Peyer's patch (tissue), 4 donors: ENCODE results near the gene NEUROD2. TPM values are rescaled to one million over a fixed set of nuclear protein-coding genes. Genes with fewer than 3 reads are reported as not detected.

Source experiments
- DNase-seq, 3 donors: peaks; one replicate each; pipeline ENCODE4 v3.0.0-alpha.2; 2017 to 2019
- H3K27ac ChIP-seq, 4 donors: fragments of 200-600 bp; sonication (generic); one replicate each; pipeline ENCODE4 v1.5.1; 2016 to 2019
- H3K27me3 ChIP-seq, 2 donors: fragments of 200-600 bp; sonication (generic); one replicate each; pipeline ENCODE4 v1.5.1; 2019
- H3K36me3 ChIP-seq, 3 donors: fragments of 200-600 bp; sonication (generic); one replicate each; pipeline ENCODE4 v1.5.1; 2016 to 2019
- H3K4me1 ChIP-seq, 4 donors: fragments of 200-600 bp; sonication (generic); one replicate each; pipeline ENCODE4 v1.5.1; 2016 to 2019
- H3K4me3 ChIP-seq, 4 donors: fragments of 200-600 bp; sonication (generic); 1 replicate in 3 of 4; 2 replicates in 1 of 4; pipeline ENCODE4 v1.5.1; 2016 to 2019; ENCODE audit warnings: mild to moderate bottlenecking in 1 of 4
- H3K9me3 ChIP-seq, 4 donors: fragments of 200-600 bp; sonication (generic); one replicate each; pipeline ENCODE4 v1.5.1; 2016 to 2019; ENCODE audit warnings: mild to moderate bottlenecking in 1 of 4
- POLR2A ChIP-seq, 2 donors: fragments of 450-650 bp; IDR thresholded peaks; one replicate each; pipeline ENCODE4 v1.5.1; 2017; ENCODE audit warnings: antibody characterized with exemption in 2 of 2, mild to moderate bottlenecking in 2 of 2, moderate library complexity in 2 of 2
- total RNA-seq, 4 donors: library from RNA; depleted of rRNA; stranded (reverse); fragments of >200 nt; gene quantifications; one replicate each; pipeline ENCODE4 v1.1.0, GENCODE V29; 2016
- TF ChIP-seq, protein P1 (sequence below), 6 experiments: fragments of 450-650 bp in 4 of 6; fragments of 200-600 bp in 2 of 6; sonication (generic) in 1 of 6; IDR thresholded peaks; one replicate each; pipeline ENCODE4 v1.5.1; 2017 to 2019; ENCODE audit warnings: antibody characterized with exemption in 6 of 6, mild to moderate bottlenecking in 3 of 6, moderate library complexity in 1 of 6

The NEUROD2 gene
- total RNA-seq, 4 donors from 2014 or later, result not detected

DNA sequence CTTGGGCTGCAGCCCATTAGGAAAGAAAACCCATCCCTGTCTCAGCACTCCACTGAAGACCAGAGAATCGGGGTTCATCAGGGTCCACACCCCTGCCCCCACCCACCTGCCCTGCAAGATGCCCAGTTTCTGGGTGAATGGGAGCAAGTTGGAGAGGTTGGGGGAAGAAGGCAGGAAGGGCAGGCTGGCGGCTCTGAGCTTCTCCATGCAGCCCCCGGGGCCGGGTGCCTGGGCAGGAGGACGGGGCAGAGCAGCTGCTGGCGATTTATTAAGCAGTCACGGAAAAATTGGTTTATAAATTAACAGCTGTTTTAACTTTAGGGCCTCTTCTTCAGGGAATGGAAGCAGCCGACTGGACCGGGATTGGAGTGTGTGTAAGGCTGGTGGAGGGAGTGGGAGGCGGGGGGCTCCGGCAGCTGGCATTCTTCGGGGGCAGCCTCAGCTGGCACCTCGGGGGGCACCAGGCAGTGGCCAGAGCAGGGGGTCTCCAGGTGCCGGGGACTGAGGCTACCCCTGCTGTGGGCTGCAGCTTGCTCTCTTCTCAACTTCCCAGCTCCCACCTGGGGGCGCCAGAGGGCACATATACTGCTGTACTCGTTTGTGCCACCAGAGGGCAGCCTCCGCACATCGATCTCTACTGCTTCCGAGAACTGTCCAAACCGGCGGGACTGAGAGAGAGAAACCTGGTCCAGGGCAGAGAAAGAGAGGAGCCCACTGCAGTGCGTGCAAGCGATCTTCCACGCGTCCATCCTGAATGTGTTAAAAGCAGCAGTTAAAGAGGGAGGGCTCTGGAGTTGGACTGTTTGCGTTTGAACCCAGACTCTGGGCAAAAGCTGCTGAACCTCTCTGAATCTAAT is 14.0 kb upstream of the NEUROD2 start:
- Histone ChIP-seq H3K9me3 (no peaks in the 10 kb centered on the region), H3K4me1 (peaks cover 3 to 26% (median 11%) of the 10 kb centered on the region in 4 donors), H3K4me3 (peak overlapping the region in 1 of 4 donors; percentile 36), H3K27ac (peak overlapping the region in 1 of 4 donors; percentile 38), H3K36me3 (no peaks in the 10 kb centered on the region), H3K27me3 (no peaks in the 10 kb centered on the region)
- TF ChIP-seq POLR2A (IDR thresholded peaks at IDR 0.05), result no peak
- TF ChIP-seq, protein P1, sequence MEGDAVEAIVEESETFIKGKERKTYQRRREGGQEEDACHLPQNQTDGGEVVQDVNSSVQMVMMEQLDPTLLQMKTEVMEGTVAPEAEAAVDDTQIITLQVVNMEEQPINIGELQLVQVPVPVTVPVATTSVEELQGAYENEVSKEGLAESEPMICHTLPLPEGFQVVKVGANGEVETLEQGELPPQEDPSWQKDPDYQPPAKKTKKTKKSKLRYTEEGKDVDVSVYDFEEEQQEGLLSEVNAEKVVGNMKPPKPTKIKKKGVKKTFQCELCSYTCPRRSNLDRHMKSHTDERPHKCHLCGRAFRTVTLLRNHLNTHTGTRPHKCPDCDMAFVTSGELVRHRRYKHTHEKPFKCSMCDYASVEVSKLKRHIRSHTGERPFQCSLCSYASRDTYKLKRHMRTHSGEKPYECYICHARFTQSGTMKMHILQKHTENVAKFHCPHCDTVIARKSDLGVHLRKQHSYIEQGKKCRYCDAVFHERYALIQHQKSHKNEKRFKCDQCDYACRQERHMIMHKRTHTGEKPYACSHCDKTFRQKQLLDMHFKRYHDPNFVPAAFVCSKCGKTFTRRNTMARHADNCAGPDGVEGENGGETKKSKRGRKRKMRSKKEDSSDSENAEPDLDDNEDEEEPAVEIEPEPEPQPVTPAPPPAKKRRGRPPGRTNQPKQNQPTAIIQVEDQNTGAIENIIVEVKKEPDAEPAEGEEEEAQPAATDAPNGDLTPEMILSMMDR (IDR thresholded peaks at IDR 0.05), result peak; percentile 98 to 100 (median 100)
- DNase-seq, result peak; percentile 88 to 94 (median 92)

DNA sequence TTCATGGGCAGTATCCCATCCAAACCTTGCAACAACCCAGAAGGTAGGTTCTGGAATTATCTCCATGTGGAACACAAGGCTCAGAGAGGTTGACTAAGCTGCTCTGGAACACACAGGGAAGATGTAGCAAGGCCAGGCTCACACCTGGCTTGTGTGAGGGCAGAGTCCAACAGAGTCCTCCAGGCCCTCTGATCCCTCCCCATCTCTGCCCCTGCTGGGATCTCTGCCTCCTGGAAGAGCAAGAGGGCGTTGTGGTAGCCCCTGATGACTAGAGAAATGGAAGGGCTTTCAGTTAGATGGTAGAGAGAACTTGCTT is 12.0 kb upstream of the NEUROD2 start:
- H3K27ac ChIP-seq, result no peak overlapping the region
- no peak for DNase-seq
- H3K27me3 ChIP-seq, result no peaks in the 10 kb centered on the region
- H3K4me1 ChIP-seq, result peaks cover 0 to 21% (median 10%) of the 10 kb centered on the region in 4 donors
- H3K9me3 ChIP-seq, result no peaks in the 10 kb centered on the region
- H3K36me3 ChIP-seq, result no peaks in the 10 kb centered on the region
- TF ChIP-seq, protein P1 (IDR thresholded peaks at IDR 0.05), result no peak
- H3K4me3 ChIP-seq, result no peak overlapping the region

DNA sequence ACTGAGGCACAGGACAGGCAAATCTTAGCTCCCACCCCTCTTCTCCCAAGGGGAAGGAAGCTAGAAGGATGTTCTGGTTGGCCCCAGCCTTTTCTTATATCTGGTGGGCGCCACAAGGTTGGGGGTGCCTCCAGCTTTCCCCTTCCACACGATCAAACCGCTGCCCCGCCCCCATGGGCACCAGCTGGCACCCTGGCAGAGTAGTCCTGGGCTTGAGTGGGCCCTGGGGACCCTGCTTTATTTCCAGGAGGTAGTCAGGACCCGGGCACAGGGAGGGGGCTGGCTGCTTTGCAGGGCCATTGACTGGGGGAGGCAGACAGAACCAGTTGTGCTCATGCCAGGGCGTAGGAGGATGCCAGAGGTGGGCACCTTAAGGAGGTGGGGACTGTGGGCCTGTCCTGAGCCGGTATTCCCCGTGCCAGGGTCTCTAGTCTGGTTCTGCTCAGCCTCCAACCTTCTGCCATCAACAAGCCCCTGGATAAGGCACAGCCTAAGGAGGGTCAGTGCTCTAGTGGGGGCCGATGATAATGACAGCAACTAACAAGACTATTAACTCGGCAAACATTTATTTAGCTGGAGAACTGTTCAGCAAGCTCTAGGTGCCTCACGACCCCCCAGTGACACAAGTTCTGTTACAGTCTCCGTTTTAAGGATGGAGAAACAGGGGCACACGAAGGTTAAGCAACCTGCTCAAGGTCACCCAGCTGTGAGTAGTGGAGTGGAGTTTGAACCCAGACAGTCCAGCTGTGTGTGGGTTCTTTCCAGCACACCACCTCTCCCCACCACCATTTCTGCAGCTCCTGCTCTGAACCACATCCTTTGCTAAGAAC is 11.5 kb upstream of the NEUROD2 start:
- peak overlapping the region in 1 of 4 donors; percentile 37 for H3K4me3 ChIP-seq
- no peaks in the 10 kb centered on the region for H3K27me3 ChIP-seq
- H3K9me3 ChIP-seq, result no peaks in the 10 kb centered on the region
- no peaks in the 10 kb centered on the region for H3K36me3 ChIP-seq
- H3K27ac ChIP-seq, result peak overlapping the region in 1 of 4 donors; percentile 75
- no peak for DNase-seq
- TF ChIP-seq, protein P1 (IDR thresholded peaks at IDR 0.05), result no peak
- no peak for TF ChIP-seq POLR2A (IDR thresholded peaks at IDR 0.05)
- peaks cover 0 to 21% (median 10%) of the 10 kb centered on the region in 4 donors for H3K4me1 ChIP-seq

DNA sequence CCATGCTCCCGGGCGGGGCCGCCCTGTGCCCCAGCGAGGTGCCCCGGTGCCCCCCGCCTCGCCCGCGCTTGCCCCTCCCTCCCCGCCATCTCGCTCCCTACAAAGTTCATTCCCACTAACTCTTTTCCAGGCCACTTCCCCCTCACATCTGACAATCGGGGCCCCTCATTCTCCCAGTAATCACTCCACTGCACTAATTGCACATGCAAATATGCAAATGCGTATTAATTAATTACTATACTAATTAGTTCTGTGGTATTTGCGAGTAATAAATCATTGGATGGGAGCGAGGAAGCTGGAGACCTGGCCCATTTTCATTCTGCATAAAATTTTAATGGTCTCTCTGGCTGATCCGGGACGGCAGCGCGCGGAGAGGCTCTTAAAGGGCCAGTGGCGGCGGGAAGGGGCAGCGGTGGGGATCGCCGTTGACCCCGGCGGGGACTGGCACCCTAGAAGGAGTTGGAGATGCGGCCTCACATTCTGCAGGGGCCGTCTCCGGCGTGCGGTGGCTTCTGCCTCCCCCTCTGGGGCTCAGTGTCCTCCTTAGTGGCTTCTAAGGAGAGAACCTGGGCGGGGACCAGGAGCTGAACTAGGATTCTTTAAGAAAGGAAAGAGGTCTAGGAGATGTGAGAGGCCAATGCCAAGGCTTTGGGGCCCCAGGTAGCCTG is 10.7 kb upstream of the NEUROD2 start:
- no peak for DNase-seq
- no peaks in the 10 kb centered on the region for H3K36me3 ChIP-seq
- H3K27ac ChIP-seq, result peak overlapping the region in 3 of 4 donors; percentile 48 to 75 (median 59)
- peak overlapping the region; percentile 37 to 78 (median 62) for H3K4me3 ChIP-seq
- TF ChIP-seq, protein P1 (IDR thresholded peaks at IDR 0.05), result no peak
- TF ChIP-seq POLR2A (IDR thresholded peaks at IDR 0.05), result no peak
- no peaks in the 10 kb centered on the region for H3K9me3 ChIP-seq
- no peaks in the 10 kb centered on the region for H3K27me3 ChIP-seq
- H3K4me1 ChIP-seq, result peaks cover 0 to 16% (median 9%) of the 10 kb centered on the region in 4 donors

DNA sequence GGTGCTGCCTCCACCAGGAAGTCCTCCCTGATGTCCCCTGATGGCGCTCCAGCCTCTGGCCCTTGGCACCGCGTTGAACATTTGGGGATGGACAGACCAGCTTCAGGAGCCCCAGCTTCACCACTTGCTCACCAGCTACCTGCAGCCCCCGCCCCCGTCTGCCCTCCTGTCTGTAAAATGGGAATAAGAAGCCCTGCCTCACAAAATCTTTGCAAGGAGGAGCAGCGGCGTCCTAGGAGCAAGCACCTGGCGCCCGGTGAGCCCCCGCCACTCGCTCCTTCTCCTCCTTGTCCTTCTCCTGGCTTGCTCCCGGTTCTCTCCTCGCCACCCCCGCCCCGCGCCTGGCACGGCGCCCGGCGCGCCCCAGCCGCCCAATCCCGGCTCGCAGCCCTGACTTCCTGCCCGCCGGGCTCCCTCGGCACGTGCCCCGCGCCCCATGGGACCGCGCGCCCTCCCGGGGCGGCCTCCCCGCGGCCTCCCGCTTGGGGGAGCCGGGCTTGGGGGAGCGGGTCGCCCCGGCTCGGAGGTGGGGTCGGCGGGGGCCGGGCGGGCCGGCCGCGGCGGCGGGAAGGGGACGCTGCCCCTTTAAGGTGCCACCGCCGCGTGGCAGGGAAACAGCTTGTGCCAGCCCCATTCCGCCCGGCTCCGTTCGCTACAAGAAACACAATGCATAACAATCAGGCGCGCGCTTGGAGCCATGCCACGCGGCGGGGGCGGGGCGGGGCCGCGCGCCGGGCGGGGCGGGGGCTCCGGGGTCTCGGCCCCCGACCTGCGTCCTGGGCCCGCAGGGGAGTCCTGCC is 9.9 kb upstream of the NEUROD2 start:
- peak; percentile 53 to 88 (median 81) for DNase-seq
- Histone ChIP-seq H3K27me3 (no peaks in the 10 kb centered on the region), H3K4me3 (peak overlapping the region; percentile 37 to 78 (median 62))

More for the DNA sequence above, 9.9 kb upstream of the NEUROD2 start:
- Histone ChIP-seq H3K9me3 (no peaks in the 10 kb centered on the region), H3K4me1 (peaks cover 0 to 11% (median 7%) of the 10 kb centered on the region in 4 donors), H3K27ac (peak overlapping the region in 3 of 4 donors; percentile 48 to 75 (median 59)), H3K36me3 (no peaks in the 10 kb centered on the region)
- TF ChIP-seq POLR2A (IDR thresholded peaks at IDR 0.05), result no peak
- TF ChIP-seq, protein P1 (IDR thresholded peaks at IDR 0.05), result no peak
